H1 (cell line): Measurements from ENCODE around the gene VRK3. TPM values are rescaled to one million over a fixed set of nuclear protein-coding genes. Genes with fewer than 3 reads are reported as not detected.

Experiments
- CTCF ChIA-PET: fragments of 300-600 bp; sonication (Branson Sonifier 250); formaldehyde crosslinking; loops from one replicate; lab custom pipeline; 2021; ENCODE audit not compliant: partially characterized antibody; lab: Charles Lee
- POLR2A ChIA-PET: fragments of 300-600 bp; sonication (Branson Sonifier 250); formaldehyde crosslinking; loops from one replicate; lab custom pipeline; 2021; ENCODE audit warnings: inconsistent platforms; ENCODE audit not compliant: partially characterized antibody; lab: Charles Lee
- DNase-seq, 2 experiments: peaks; one replicate each; pipeline versions ENCODE4 v3.0.0 to v3.0.0-alpha.2; 2010 to 2022; ENCODE audit warnings: low spot score in 2 of 2, low read depth in 1 of 2, mixed read lengths in 1 of 2
- FAIRE-seq: peaks from 2 replicates; lab custom pipeline; 2011; peaks lifted over from hg19 to GRCh38; lab: Jason Lieb, UNC
- H2AFZ ChIP-seq: 2 replicates; pipeline ENCODE4 v1.8.1; 2012; ENCODE audit warnings: low read length, inconsistent platforms
- H2AK5ac ChIP-seq: 2 replicates; pipeline ENCODE4 v1.6.1; 2013; ENCODE audit warnings: low read depth, low read length
- H2BK120ac ChIP-seq: replicated peaks from 2 replicates; pipeline ENCODE3; 2013; ENCODE audit warnings: low read depth, low read length, inconsistent platforms
- H2BK12ac ChIP-seq: 2 replicates; pipeline ENCODE4 v1.6.1; 2013; ENCODE audit warnings: low read depth, low read length
- H2BK15ac ChIP-seq: 2 replicates; pipeline ENCODE4 v1.6.1; 2013; ENCODE audit warnings: low read length
- H2BK20ac ChIP-seq: 2 replicates; pipeline ENCODE4 v1.6.1; 2013; ENCODE audit warnings: low read length
- H2BK5ac ChIP-seq: 2 replicates; pipeline ENCODE4 v1.6.1; 2013; ENCODE audit warnings: low read depth, low read length
- H3K14ac ChIP-seq: 2 replicates; pipeline ENCODE4 v1.6.1; 2013; ENCODE audit warnings: inconsistent platforms; ENCODE audit not compliant: insufficient read length
- H3K18ac ChIP-seq: 2 replicates; pipeline ENCODE4 v1.6.1; 2013; ENCODE audit warnings: low read length; ENCODE audit errors: extremely low read depth
- H3K23ac ChIP-seq: 2 replicates; pipeline ENCODE4 v1.6.1; 2013; ENCODE audit warnings: inconsistent platforms; ENCODE audit not compliant: insufficient read length
- H3K23me2 ChIP-seq: 2 replicates; pipeline ENCODE4 v1.6.1; 2013; ENCODE audit warnings: low read depth, low read length
- H3K27ac ChIP-seq: 2 replicates; pipeline ENCODE4 v1.6.1; 2011; ENCODE audit warnings: low read depth, low read length, inconsistent platforms
- H3K27me3 ChIP-seq, 4 experiments: replicated peaks in 1 of 4; 1 replicate in 1 of 4; 2 replicates in 3 of 4; pipeline versions ENCODE4 v1.6.1 to v1.8.1; 2011 to 2013; ENCODE audit warnings: low read length in 3 of 4, mild to moderate bottlenecking in 3 of 4, inconsistent platforms in 2 of 4, mixed read lengths in 2 of 4, moderate library complexity in 1 of 4; ENCODE audit not compliant: control insufficient read depth in 3 of 4, insufficient read depth in 3 of 4; ENCODE audit errors: extremely low read depth in 1 of 4
- H3K36me3 ChIP-seq, 4 experiments: 2 replicates each; pipeline versions ENCODE4 v1.6.1 to v1.8.1; 2011 to 2013; ENCODE audit warnings: mild to moderate bottlenecking in 4 of 4, low read length in 3 of 4, moderate library complexity in 2 of 4, control low read depth in 1 of 4, inconsistent platforms in 1 of 4; ENCODE audit not compliant: insufficient read depth in 4 of 4, control insufficient read depth in 2 of 4
- H3K4ac ChIP-seq: replicated peaks from 2 replicates; pipeline ENCODE3; 2013; ENCODE audit warnings: low read length, low read depth, mixed read lengths, inconsistent platforms; ENCODE audit not compliant: insufficient read length
- H3K4me1 ChIP-seq, 4 experiments: replicated peaks in 1 of 4; 1 replicate in 1 of 4; 2 replicates in 3 of 4; pipeline versions ENCODE4 v1.6.1 to v1.8.1; 2011 to 2013; ENCODE audit warnings: low read length in 3 of 4, inconsistent platforms in 2 of 4, mixed read lengths in 1 of 4; ENCODE audit not compliant: insufficient read depth in 4 of 4, control insufficient read depth in 3 of 4
- H3K4me2 ChIP-seq, 2 experiments: 2 replicates each; pipeline versions ENCODE4 v1.6.1 to v1.8.1; 2011 to 2013; ENCODE audit warnings: low read depth in 2 of 2, low read length in 2 of 2, control low read depth in 1 of 2, inconsistent platforms in 1 of 2, mild to moderate bottlenecking in 1 of 2; ENCODE audit not compliant: insufficient read depth in 1 of 2
- H3K4me3 ChIP-seq, 4 experiments: fragments of 200-600, 300-600 bp in 1 of 4; sonication (generic), shearing (Covaris generic), sonication (Bioruptor Twin) in 1 of 4; 2 replicates each; pipeline versions ENCODE4 v1.5.1 to v1.8.1; 2011 to 2016; ENCODE audit warnings: low read length in 4 of 4, low read depth in 3 of 4, control low read depth in 2 of 4, inconsistent platforms in 2 of 4, mild to moderate bottlenecking in 2 of 4, mixed read lengths in 1 of 4, moderate library complexity in 1 of 4; ENCODE audit not compliant: insufficient read depth in 2 of 4; ENCODE audit errors: extremely low read depth in 1 of 4
- H3K56ac ChIP-seq: replicated peaks from 2 replicates; pipeline ENCODE3; 2013; ENCODE audit warnings: low read depth, mild to moderate bottlenecking, mixed read lengths, low read length, inconsistent platforms; ENCODE audit not compliant: insufficient read length
- H3K79me1 ChIP-seq: 2 replicates; pipeline ENCODE4 v1.6.1; 2013; ENCODE audit warnings: low read depth, low read length, control low read depth
- H3K79me2 ChIP-seq, 2 experiments: 2 replicates each; pipeline versions ENCODE4 v1.6.1 to v1.8.1; 2012 to 2013; ENCODE audit warnings: low read length in 2 of 2, mild to moderate bottlenecking in 2 of 2, inconsistent platforms in 1 of 2; ENCODE audit not compliant: insufficient read depth in 2 of 2, control insufficient read depth in 1 of 2
- H3K9ac ChIP-seq, 4 experiments: replicated peaks in 1 of 4; 1 replicate in 1 of 4; 2 replicates in 3 of 4; pipeline versions ENCODE4 v1.6.1 to v1.8.1; 2011 to 2013; ENCODE audit warnings: low read depth in 3 of 4, low read length in 3 of 4, control low read depth in 2 of 4, mild to moderate bottlenecking in 2 of 4, moderate library complexity in 2 of 4, inconsistent platforms in 1 of 4; ENCODE audit errors: extremely low read depth in 1 of 4
- H3K9me3 ChIP-seq, 2 experiments: 2 replicates each; pipeline versions ENCODE4 v1.6.1 to v1.8.1; 2012 to 2013; ENCODE audit warnings: mild to moderate bottlenecking in 2 of 2, moderate library complexity in 2 of 2, control low read depth in 1 of 2, inconsistent platforms in 1 of 2, low read depth in 1 of 2, low read length in 1 of 2, mixed read lengths in 1 of 2; ENCODE audit not compliant: insufficient read depth in 2 of 2
- H4K20me1 ChIP-seq, 2 experiments: replicated peaks in 1 of 2; 2 replicates each; pipeline versions ENCODE3 to v1.8.1; 2011 to 2013; ENCODE audit warnings: inconsistent platforms in 2 of 2, low read length in 2 of 2, mild to moderate bottlenecking in 1 of 2; ENCODE audit not compliant: insufficient read depth in 2 of 2, control insufficient read depth in 1 of 2
- H4K5ac ChIP-seq: 2 replicates; pipeline ENCODE4 v1.6.1; 2013; ENCODE audit warnings: low read length, low read depth, mixed read lengths, inconsistent platforms; ENCODE audit not compliant: insufficient read length
- H4K8ac ChIP-seq: 2 replicates; pipeline ENCODE4 v1.8.0; 2013; ENCODE audit warnings: mild to moderate bottlenecking, moderate library complexity, low read length, inconsistent platforms; ENCODE audit not compliant: insufficient read depth; ENCODE audit errors: extremely low read depth
- H4K91ac ChIP-seq: replicated peaks from 2 replicates; pipeline ENCODE3; 2013; ENCODE audit warnings: low read length, mixed read lengths, inconsistent platforms; ENCODE audit not compliant: insufficient read length
- EZH2 ChIP-seq: fragments of 200-600 bp; sonication (generic); IDR thresholded peaks from 2 replicates; pipeline ENCODE4 v1.7.1; 2012; ENCODE audit warnings: low read depth, mild to moderate bottlenecking, moderate library complexity, low read length, inconsistent platforms; ENCODE audit not compliant: severe bottlenecking
- HDAC2 ChIP-seq, 2 experiments: fragments of 300-600 bp in 1 of 2; sonication (generic) in 1 of 2; IDR thresholded peaks; 2 replicates each; pipeline ENCODE4 v1.6.1; 2011 to 2012; ENCODE audit warnings: low read depth in 2 of 2, low read length in 2 of 2, mild to moderate bottlenecking in 2 of 2, moderate library complexity in 2 of 2, borderline replicate concordance in 1 of 2, inconsistent platforms in 1 of 2
- PHF8 ChIP-seq: fragments of 200-600 bp; sonication (generic); conservative IDR thresholded peaks from 2 replicates; pipeline ENCODE4 v1.7.1; 2012; ENCODE audit warnings: low read depth, mild to moderate bottlenecking, inconsistent platforms, low read length, moderate library complexity
- POLR2AphosphoS5 ChIP-seq: IDR thresholded peaks from 2 replicates; pipeline ENCODE4 v1.6.1; 2011; ENCODE audit warnings: low read depth, low read length
- POU5F1 ChIP-seq: IDR thresholded peaks from 2 replicates; pipeline ENCODE4 v1.6.1; 2011; ENCODE audit warnings: low read depth, mild to moderate bottlenecking, low read length, moderate library complexity
- USF2 ChIP-seq: IDR thresholded peaks from 2 replicates; pipeline ENCODE4 v1.6.1; 2011; ENCODE audit warnings: low read length, improper control_type of control experiment
- WGBS, 2 experiments: shearing (Covaris generic) in 1 of 2; methylation state at CpG; one replicate each; pipeline versions ENCODE4 v1.1.6 to v1.1.7; 2013 to 2015; ENCODE audit warnings: low lambda C conversion rate in 2 of 2, mixed read lengths in 2 of 2, inconsistent platforms in 1 of 2, low coverage in 1 of 2, missing lambda C conversion rate in 1 of 2; ENCODE audit not compliant: insufficient replicate concordance in 2 of 2, insufficient coverage in 1 of 2, insufficient read length in 1 of 2; ENCODE audit errors: extremely low coverage in 1 of 2, missing lambda C conversion rate in 1 of 2; 5-methylcytosine and 5-hydroxymethylcytosine counted together
- polyA plus RNA-seq, 7 experiments: library from polyadenylated mRNA; depleted of rRNA in 3 of 7; stranded (reverse) in 5 of 7; unstranded in 2 of 7; fragments of >200 nt in 5 of 7; fragments of 200-250 nt in 2 of 7; gene quantifications; 1 replicate in 5 of 7; 2 replicates in 1 of 7; 4 replicates in 1 of 7; pipeline versions ENCODE4 v1.2.1 to v1.2.3, GENCODE V29; 2011 to 2013; ENCODE audit warnings: missing spikeins in 2 of 7, mixed read lengths in 2 of 7
- total RNA-seq: library from RNA; stranded (reverse); fragmentation: NEBNext Ultra II Directional; extraction: Animal tissue kit (Norgen Biotek cat#: 25700); gene quantifications from 2 replicates; pipeline ENCODE4 v1.2.1, GENCODE V29; 2021

Gene VRK3
- total and polyA plus RNA-seq, 2 of the 8 experiments (the other 6 are each of a cell fraction or from before 2014, with no cell fraction given): 21.3 to 36.1 TPM

GRCh38 chr19:50043967-50044366 lies 18.8 kb upstream of the VRK3 start:
- CTCF ChIA-PET: no interaction called here
- Histone ChIP-seq H3K4me1 (no peaks in the 10 kb centered on the region), H2AK5ac (no peak overlapping the region), H3K18ac (no peak overlapping the region), H3K9me3 (peaks cover 61 to 77% of the 10 kb centered on the region in 2 experiments), H3K79me1 (no peaks in the 10 kb centered on the region; the same call in 1 of the 2 replicates), H3K79me2 (no peaks in the 10 kb centered on the region), H3K4ac (no peak overlapping the region), H2BK120ac (no peak overlapping the region), H4K91ac (no peak overlapping the region), H3K56ac (no peak overlapping the region), H3K36me3 (peaks cover 61 to 92% (median 81%) of the 10 kb centered on the region in 4 experiments), H2BK15ac (no peak overlapping the region), H4K5ac (no peak overlapping the region), H3K9ac (no peak overlapping the region), H2BK5ac (no peak overlapping the region)
- FAIRE-seq: no peak
- POLR2A ChIA-PET: no interaction called here
- TF ChIP-seq POLR2AphosphoS5: no peak
- TF ChIP-seq PHF8: no peak
- TF ChIP-seq HDAC2 (IDR thresholded peaks at IDR 0.05; ENCODE audit: borderline replicate concordance in 1 of 2, low read depth in 2 of 2, low read length in 2 of 2): no peak
- no peak for TF ChIP-seq EZH2
- TF ChIP-seq POU5F1: no peak
- TF ChIP-seq USF2: no peak
- TF ChIP-seq, all 59 proteins: peak for 0
- no peak for DNase-seq
- no peak overlapping the region for H4K8ac ChIP-seq
- H3K4me2 ChIP-seq: no peak overlapping the region
- H3K23ac ChIP-seq: no peak overlapping the region
- H4K20me1 ChIP-seq: no peaks in the 10 kb centered on the region
- H3K27ac ChIP-seq: no peak overlapping the region
- no peaks in the 10 kb centered on the region; the same call in 1 of the 2 replicates for H3K23me2 ChIP-seq
- no peak overlapping the region for H2BK12ac ChIP-seq
- H3K14ac ChIP-seq: no peak overlapping the region
- no peak overlapping the region for H3K4me3 ChIP-seq
- H3K27me3 ChIP-seq: no peaks in the 10 kb centered on the region
- 75% methylated on average over 2 of the region's 2 CpGs; no CpG with 5 or more reads in 1 of the 2 experiments for WGBS, 2 experiments
- no peak overlapping the region for H2AFZ ChIP-seq
- H2BK20ac ChIP-seq: no peak overlapping the region
